A673 (cell line): ENCODE measurements around the gene CUTC.

Experiments used
- CTCF ChIP-seq: fragments of 300-800, 200-600 bp; sonication (generic); conservative IDR thresholded peaks from 2 replicates; pipeline ENCODE4 v1.5.1; 2017; ENCODE audit warnings: low read depth, mild to moderate bottlenecking, antibody characterized with exemption, low read length, moderate library complexity, mixed read lengths
- EZH2 ChIP-seq: fragments of 200-600 bp; sonication (generic); IDR thresholded peaks from 2 replicates; pipeline ENCODE4 v1.6.1; 2017; ENCODE audit warnings: borderline replicate concordance, low read depth, mild to moderate bottlenecking, mixed read lengths, antibody characterized with exemption, low read length; ENCODE audit not compliant: poor library complexity, severe bottlenecking

DNA sequence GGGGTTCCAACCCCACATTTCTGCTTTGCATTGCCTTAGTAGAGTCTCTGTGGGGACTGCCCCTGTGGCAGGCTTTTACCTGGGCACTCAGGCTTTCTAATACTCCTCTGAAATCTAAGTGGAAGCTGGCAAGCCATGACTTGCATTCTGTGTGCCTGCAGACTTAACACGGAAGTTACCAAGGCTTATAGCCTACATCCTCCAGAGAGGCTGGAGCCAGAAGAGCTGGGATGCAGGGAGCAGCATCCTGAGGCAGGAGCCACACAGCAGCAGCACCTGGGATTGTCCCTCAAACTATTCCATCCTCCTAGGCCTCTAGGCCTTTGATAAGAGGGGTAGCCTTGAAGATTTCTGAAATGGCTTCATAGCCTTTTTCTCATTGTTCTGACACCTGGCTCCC is 28.3 kb downstream of the CUTC start:
- TF ChIP-seq CTCF (no peak), EZH2 (no peak)
